Astrocyte of the cerebellum (primary cell): ENCODE data around the gene MIA2.

Experiments
- DNase-seq: peaks from one replicate; pipeline ENCODE4 v3.0.0-alpha.2; 2011; ENCODE audit warnings: low read depth
- H3K4me3 ChIP-seq: 2 replicates; pipeline ENCODE4 v1.5.1; 2011; ENCODE audit warnings: mild to moderate bottlenecking, low read depth, low read length, moderate library complexity
- CTCF ChIP-seq: IDR thresholded peaks from 2 replicates; pipeline ENCODE4 v1.5.1; 2012; ENCODE audit warnings: low read length, low read depth, moderate library complexity, mild to moderate bottlenecking; ENCODE audit errors: missing control alignments
- in situ Hi-C: cut with HindIII; loops from 2 replicates; pipeline ENCODE4 v1.10.0; 2017; ENCODE audit warnings: low sequenced_read_pairs

MIA2 gene

GRCh38 chr14:39307815-39308214 is 74.1 kb downstream of the MIA2 start:
- no peak for DNase-seq
- no peak for TF ChIP-seq CTCF
- H3K4me3 ChIP-seq, result no peak overlapping the region
- in situ Hi-C loops, result no loop called here

GRCh38 chr14:39310051-39310450 is 76.3 kb downstream of the MIA2 start:
- in situ Hi-C loops, result loop anchor here (5.0 kb wide), 1 partner anchor 143 kb away; no protein-coding TSS in a partner anchor
- no peak for DNase-seq
- no peak overlapping the region for H3K4me3 ChIP-seq
- no peak for TF ChIP-seq CTCF

- in situ Hi-C loops, result no loop called here
- no peak for DNase-seq
- no peak overlapping the region for H3K4me3 ChIP-seq
- TF ChIP-seq CTCF, result no peak
These were observed 82.2 kb downstream of the MIA2 start for GRCh38 chr14:39315859-39316444.

DNA sequence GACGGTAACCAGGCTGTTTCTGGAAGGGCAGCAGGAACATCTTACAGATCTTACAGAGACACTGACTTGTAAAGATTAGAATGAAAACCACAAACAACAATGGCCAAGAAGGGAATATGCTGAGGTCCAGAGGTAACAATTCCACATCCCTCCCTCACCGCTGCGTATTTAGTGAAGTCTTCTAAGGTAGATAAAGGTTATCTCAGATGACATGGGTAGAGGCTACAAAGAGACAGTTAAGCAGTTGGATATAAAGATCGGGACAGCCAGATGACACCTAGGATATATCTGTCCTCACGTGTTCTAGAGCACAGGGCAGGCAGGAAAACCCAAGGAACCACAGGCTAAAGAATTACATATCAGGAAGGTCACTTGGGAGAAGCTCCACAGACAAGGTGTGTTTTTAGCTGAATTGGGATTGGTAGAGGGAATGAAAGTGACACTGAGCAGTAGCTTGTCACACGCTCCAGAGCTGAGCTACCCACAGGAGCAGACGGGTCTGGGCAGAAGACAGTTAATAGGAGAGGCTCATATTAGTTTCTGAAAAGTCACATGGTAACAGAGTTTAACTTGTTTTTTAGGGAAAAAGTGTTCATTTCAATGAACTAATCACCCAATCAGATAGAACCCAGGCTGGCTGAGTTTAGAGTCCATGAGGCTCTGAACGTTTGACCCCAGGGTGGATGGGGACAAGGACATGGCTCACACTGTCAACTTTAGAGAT is 83.3 kb downstream of the MIA2 start:
- in situ Hi-C loops, result no loop called here

DNA sequence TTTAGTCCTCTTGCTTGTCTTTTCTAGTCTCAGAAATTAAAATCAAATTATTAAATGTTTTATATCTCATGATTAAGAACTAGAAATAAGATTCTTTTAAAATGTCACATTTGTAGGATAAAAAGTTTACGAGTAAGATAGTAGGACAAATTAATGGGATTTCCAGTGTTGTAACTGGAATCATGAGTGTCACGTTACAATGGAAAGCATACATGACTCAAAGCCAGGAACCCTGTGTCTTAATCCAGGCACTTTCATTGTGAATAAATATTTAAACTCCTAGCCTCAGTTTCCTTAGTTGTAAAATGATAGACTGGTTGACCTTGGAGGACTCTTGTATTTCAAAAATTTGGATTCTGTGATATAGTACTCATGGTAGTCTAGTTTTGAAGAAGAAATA is 84.9 kb downstream of the MIA2 start:
- no peak for DNase-seq
- in situ Hi-C loops, result no loop called here

More for the DNA sequence above, 83.3 kb downstream of the MIA2 start:
- TF ChIP-seq CTCF, result no peak
- no peak overlapping the region for H3K4me3 ChIP-seq
- DNase-seq, result no peak

GRCh38 chr14:39319381-39319780 is 85.7 kb downstream of the MIA2 start:
- no peak for TF ChIP-seq CTCF

More for the DNA sequence above, 84.9 kb downstream of the MIA2 start:
- no peak for TF ChIP-seq CTCF
- H3K4me3 ChIP-seq, result no peak overlapping the region

More at GRCh38 chr14:39319381-39319780, 85.7 kb downstream of the MIA2 start:
- in situ Hi-C loops, result no loop called here
- DNase-seq, result no peak
- H3K4me3 ChIP-seq, result no peak overlapping the region
